Gastrocnemius medialis (tissue), 4 donors: Measurements from ENCODE around the gene PTPN7. TPM values are rescaled to one million over a fixed set of nuclear protein-coding genes. Genes with fewer than 3 reads are reported as not detected.
A peak's percentile ranks its signal among the peaks of the same experiment; 100 is the strongest.

Experiments used
- ATAC-seq, 2 donors: fragments of 150-250 bp; one replicate each; pipeline ENCODE4 v1.9.1; 2016
- DNase-seq, 2 donors: peaks; one replicate each; pipeline ENCODE4 v3.0.0-alpha.2; 2019
- H3K27ac ChIP-seq, 4 donors: fragments of 200-600 bp; sonication (generic); 1 replicate in 1 of 4; 2 replicates in 3 of 4; pipeline ENCODE4 v1.5.1; 2016 to 2018; ENCODE audit warnings: mild to moderate bottlenecking in 2 of 4, moderate library complexity in 1 of 4
- H3K27me3 ChIP-seq, 3 donors: fragments of 200-600 bp; sonication (generic) in 2 of 3; 1 replicate in 1 of 3; 2 replicates in 2 of 3; pipeline versions ENCODE4 v1.5.1 to v1.6.0; 2016 to 2019; ENCODE audit warnings: mild to moderate bottlenecking in 1 of 3, moderate library complexity in 1 of 3
- H3K36me3 ChIP-seq, 2 donors: fragments of 200-600 bp; sonication (generic) in 1 of 2; one replicate each; pipeline ENCODE4 v1.5.1; 2017 to 2018
- H3K4me1 ChIP-seq, 2 donors: fragments of 200-600 bp; sonication (generic) in 1 of 2; one replicate each; pipeline ENCODE4 v1.5.1; 2016 to 2017; ENCODE audit warnings: mild to moderate bottlenecking in 2 of 2
- H3K4me3 ChIP-seq, 4 donors: fragments of 200-600 bp; sonication (generic) in 3 of 4; 1 replicate in 1 of 4; 2 replicates in 3 of 4; pipeline ENCODE4 v1.5.1; 2016 to 2019; ENCODE audit warnings: mild to moderate bottlenecking in 2 of 4
- H3K9me3 ChIP-seq, 3 donors: fragments of 200-600 bp; sonication (generic) in 2 of 3; 1 replicate in 1 of 3; 2 replicates in 2 of 3; pipeline ENCODE4 v1.5.1; 2016 to 2019
- POLR2A ChIP-seq, 2 donors: fragments of 450-650 bp; IDR thresholded peaks; one replicate each; pipeline ENCODE4 v1.6.1; 2017; ENCODE audit warnings: antibody characterized with exemption in 2 of 2, mild to moderate bottlenecking in 2 of 2, moderate library complexity in 2 of 2
- in situ Hi-C, 4 donors: fragments of 200-750 bp; cut with MboI; loops; one replicate each; pipeline versions ENCODE4 v1.15.0 to v1.8.0; 2017; ENCODE audit warnings: low sequenced_read_pairs in 4 of 4
- intact Hi-C: fragments of 100-400 bp; cut with DNase I; formaldehyde crosslinking; loops from one replicate; pipeline ENCODE4 v1.15.1; 2023; ENCODE audit warnings: low total_unique reads
- total RNA-seq, 4 donors: library from RNA; depleted of rRNA; stranded (reverse); fragments of >200 nt; gene quantifications; one replicate each; pipeline versions ENCODE4 v1.1.0 to v1.2.3, GENCODE V29; 2016
- TF ChIP-seq, protein P1 (sequence below), 5 experiments: fragments of 450-650 bp in 3 of 5; fragments of 200-600 bp in 2 of 5; sonication (generic) in 2 of 5; IDR thresholded peaks in 4 of 5; conservative IDR thresholded peaks in 1 of 5; 1 replicate in 4 of 5; 2 replicates in 1 of 5; pipeline ENCODE4 v1.5.1; 2016 to 2019; ENCODE audit warnings: antibody characterized with exemption in 5 of 5, mild to moderate bottlenecking in 3 of 5, moderate library complexity in 3 of 5

PTPN7 gene
- total RNA-seq, 4 donors from 2014 or later, result 0.19 to 0.76 (median 0.49) TPM

DNA sequence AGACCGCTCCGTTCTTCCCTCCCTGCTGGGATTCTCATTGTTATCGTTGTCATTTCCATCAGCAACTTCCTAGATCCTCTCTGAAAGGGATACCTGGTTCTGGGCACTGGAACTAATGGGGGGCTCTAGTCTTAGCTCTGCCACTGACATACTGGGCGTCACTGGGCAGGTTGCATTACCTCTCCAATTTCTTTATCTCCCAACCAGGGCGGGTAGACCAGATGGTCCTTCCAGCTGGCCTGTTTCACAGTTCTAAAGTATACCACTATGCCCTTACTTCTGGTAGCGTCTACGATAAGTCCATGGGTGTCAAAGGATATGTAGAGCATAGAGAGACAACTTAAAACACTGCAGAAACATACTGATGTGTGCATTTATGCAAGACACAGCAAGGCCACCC lies 36.3 kb downstream of the PTPN7 start:
- DNase-seq, result no peak
- Histone ChIP-seq H3K4me3 (no peak overlapping the region), H3K27me3 (no peaks in the 10 kb centered on the region), H3K9me3 (no peaks in the 10 kb centered on the region), H3K27ac (no peak overlapping the region), H3K4me1 (no peaks in the 10 kb centered on the region), H3K36me3 (no peaks in the 10 kb centered on the region)
- TF ChIP-seq POLR2A (IDR thresholded peaks at IDR 0.05), result no peak
- TF ChIP-seq, protein P1, sequence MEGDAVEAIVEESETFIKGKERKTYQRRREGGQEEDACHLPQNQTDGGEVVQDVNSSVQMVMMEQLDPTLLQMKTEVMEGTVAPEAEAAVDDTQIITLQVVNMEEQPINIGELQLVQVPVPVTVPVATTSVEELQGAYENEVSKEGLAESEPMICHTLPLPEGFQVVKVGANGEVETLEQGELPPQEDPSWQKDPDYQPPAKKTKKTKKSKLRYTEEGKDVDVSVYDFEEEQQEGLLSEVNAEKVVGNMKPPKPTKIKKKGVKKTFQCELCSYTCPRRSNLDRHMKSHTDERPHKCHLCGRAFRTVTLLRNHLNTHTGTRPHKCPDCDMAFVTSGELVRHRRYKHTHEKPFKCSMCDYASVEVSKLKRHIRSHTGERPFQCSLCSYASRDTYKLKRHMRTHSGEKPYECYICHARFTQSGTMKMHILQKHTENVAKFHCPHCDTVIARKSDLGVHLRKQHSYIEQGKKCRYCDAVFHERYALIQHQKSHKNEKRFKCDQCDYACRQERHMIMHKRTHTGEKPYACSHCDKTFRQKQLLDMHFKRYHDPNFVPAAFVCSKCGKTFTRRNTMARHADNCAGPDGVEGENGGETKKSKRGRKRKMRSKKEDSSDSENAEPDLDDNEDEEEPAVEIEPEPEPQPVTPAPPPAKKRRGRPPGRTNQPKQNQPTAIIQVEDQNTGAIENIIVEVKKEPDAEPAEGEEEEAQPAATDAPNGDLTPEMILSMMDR (IDR thresholded peaks at IDR 0.05 in 4 of 5, conservative IDR thresholded peaks at IDR 0.05 in 1 of 5), result no peak
- ATAC-seq, result no peak
- intact Hi-C loops, result no loop called here
- in situ Hi-C loops, result no loop called here

- Histone ChIP-seq H3K27ac (no peak overlapping the region), H3K4me1 (no peaks in the 10 kb centered on the region), H3K36me3 (no peaks in the 10 kb centered on the region), H3K4me3 (no peak overlapping the region), H3K27me3 (no peaks in the 10 kb centered on the region), H3K9me3 (no peaks in the 10 kb centered on the region)
- in situ Hi-C loops, result no loop called here
- intact Hi-C loops, result no loop called here
- ATAC-seq (no peak), DNase-seq (no peak)
- TF ChIP-seq POLR2A (IDR thresholded peaks at IDR 0.05), result no peak
- TF ChIP-seq, protein P1 (IDR thresholded peaks at IDR 0.05 in 4 of 5, conservative IDR thresholded peaks at IDR 0.05 in 1 of 5), result no peak
These were observed 37.0 kb downstream of the PTPN7 start for GRCh38 chr1:202123336-202123813.

- no peaks in the 10 kb centered on the region for H3K36me3 ChIP-seq
- ATAC-seq (peak; percentile 40 to 43), DNase-seq (no peak)
- H3K9me3 ChIP-seq, result no peaks in the 10 kb centered on the region
- intact Hi-C loops (no loop called here), in situ Hi-C loops (no loop called here)
- H3K4me1 ChIP-seq, result no peaks in the 10 kb centered on the region
- TF ChIP-seq, protein P1 (IDR thresholded peaks at IDR 0.05 in 4 of 5, conservative IDR thresholded peaks at IDR 0.05 in 1 of 5), result peak in 3 of 5 experiments; percentile 19 to 34 (median 26)
- no peak for TF ChIP-seq POLR2A (IDR thresholded peaks at IDR 0.05)
- no peaks in the 10 kb centered on the region for H3K27me3 ChIP-seq
- no peak within 1 kb of the TSS for H3K4me3 ChIP-seq
- no peak within 1 kb of the TSS for H3K27ac ChIP-seq
These were observed 37.6 kb downstream of the PTPN7 start, which contains the start of gene GPR37L1 for GRCh38 chr1:202122639-202123335. Gene GPR37L1 (plus strand): TSS chr1:202122917. CDS start chr1:202122964, 47 bp downstream.

DNA sequence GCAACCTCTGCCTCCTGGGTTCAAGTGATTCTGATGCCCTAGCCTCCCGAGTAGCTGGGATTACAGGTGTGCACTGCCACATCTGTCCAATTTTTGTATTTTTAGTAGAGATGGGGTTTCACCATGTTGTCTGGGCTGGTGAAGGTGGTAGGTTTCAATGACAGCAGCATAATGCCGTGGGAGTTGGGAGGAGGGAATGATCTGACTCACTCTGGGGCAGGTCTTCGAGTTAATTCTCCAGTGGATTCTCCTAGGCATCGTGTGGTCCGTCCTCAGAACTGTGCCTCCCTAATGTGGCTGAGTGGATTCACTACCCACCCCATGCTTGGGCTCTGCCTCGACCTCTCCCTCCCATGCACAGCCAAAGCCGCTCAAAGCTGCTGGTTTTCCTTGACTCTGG lies 39.4 kb downstream of the PTPN7 start:
- in situ Hi-C loops (no loop called here), intact Hi-C loops (no loop called here)
- Histone ChIP-seq H3K4me1 (no peaks in the 10 kb centered on the region), H3K36me3 (no peaks in the 10 kb centered on the region), H3K9me3 (no peaks in the 10 kb centered on the region), H3K27ac (no peak overlapping the region), H3K4me3 (no peak overlapping the region), H3K27me3 (no peaks in the 10 kb centered on the region)
- no peak for DNase-seq
- TF ChIP-seq, protein P1 (IDR thresholded peaks at IDR 0.05 in 4 of 5, conservative IDR thresholded peaks at IDR 0.05 in 1 of 5), result no peak
- no peak for TF ChIP-seq POLR2A (IDR thresholded peaks at IDR 0.05)
- no peak for ATAC-seq
